Suppressor macrophage treated with lipopolysaccharide for 4 hours (primary cell): Measurements from ENCODE around the gene ZNF646.
"Not testable (repeated sequence)": the region's sequence is repeated elsewhere in the genome, so short reads cannot be mapped to it uniquely, and the experiment has no call there.

Experiments
- DNase-seq: peaks from one replicate; pipeline ENCODE4 v3.0.0-alpha.2; 2020

ZNF646 gene

GRCh38 chr16:31085873-31086628, 11.8 kb downstream of the ZNF646 start:
- no peak for DNase-seq

- no peak for DNase-seq
Measured at GRCh38 chr16:31086629-31086906, 12.3 kb downstream of the ZNF646 start.

- no peak for DNase-seq
Measured at GRCh38 chr16:31087481-31087880, 13.3 kb downstream of the ZNF646 start.

GRCh38 chr16:31087971-31088370, 13.7 kb downstream of the ZNF646 start:
- DNase-seq, result no peak

GRCh38 chr16:31088459-31089183, 14.4 kb downstream of the ZNF646 start, which contains the start of gene PRSS53:
Gene PRSS53 (minus strand): TSS chr16:31088943. CDS start chr16:31088809, 134 bp downstream.
- DNase-seq, result no peak

GRCh38 chr16:31089199-31089598, 15.0 kb downstream of the ZNF646 start:
- DNase-seq, result no peak

GRCh38 chr16:31090540-31090939, 16.3 kb downstream of the ZNF646 start:
- DNase-seq, result no peak

- no peak for DNase-seq
Measured at GRCh38 chr16:31092330-31092729, 18.1 kb downstream of the ZNF646 start.

GRCh38 chr16:31093132-31093703, 19.0 kb downstream of the ZNF646 start:
- DNase-seq, result no peak

- DNase-seq, result no peak
Measured at GRCh38 chr16:31094088-31094423, 19.8 kb downstream of the ZNF646 start.

- DNase-seq, result peak; percentile 99
Measured at GRCh38 chr16:31094424-31095120, 20.4 kb downstream of the ZNF646 start, which contains the start of gene VKORC1. Gene VKORC1 (minus strand): TSS chr16:31094797. CDS start chr16:31094729, 68 bp downstream.

- DNase-seq, result no peak
Measured at GRCh38 chr16:31099860-31100638, 25.8 kb downstream of the ZNF646 start.

- DNase-seq, result not testable (repeated sequence)
Measured at GRCh38 chr16:31100876-31101641, 26.8 kb downstream of the ZNF646 start.

- peak; percentile 84 for DNase-seq
Measured at GRCh38 chr16:31105677-31106213, 31.5 kb downstream of the ZNF646 start.

- no peak for DNase-seq
Measured at GRCh38 chr16:31106509-31107464, 32.6 kb downstream of the ZNF646 start.

GRCh38 chr16:31107465-31107867, 33.2 kb downstream of the ZNF646 start:
- peak; percentile 29 for DNase-seq

GRCh38 chr16:31108035-31108793, 34.0 kb downstream of the ZNF646 start, which contains the start of gene BCKDK:
Gene BCKDK (plus strand): TSS chr16:31108386. CDS start chr16:31109224, 838 bp downstream.
- DNase-seq, result peak; percentile 90

GRCh38 chr16:31108794-31109558, 34.8 kb downstream of the ZNF646 start:
- no peak for DNase-seq

GRCh38 chr16:31109622-31110021, 35.4 kb downstream of the ZNF646 start:
- DNase-seq, result no peak
